ENCODE data around the gene GRM4. TPM values are rescaled to one million over a fixed set of nuclear protein-coding genes. Genes with fewer than 3 reads are reported as not detected.

The GRM4 gene
- total RNA-seq, 4 donors from 2014 or later, result 0.19 TPM; not detected in 3

- TF ChIP-seq POLR2A (IDR thresholded peaks at IDR 0.05) (no peak), CTCF (IDR thresholded peaks at IDR 0.05) (no peak)
- no peak overlapping the region for H3K4me3 ChIP-seq (ENCODE audit: low read depth, poor library complexity, severe bottlenecking)
- intact Hi-C loops (cut with DNase I; ENCODE audit: low total_unique reads), result no loop called here
- DNase-seq (ENCODE audit: low spot score in 2 of 2), result peak in 1 of 2 donors; percentile 79
- 74 to 80% methylated on average over 16 of the region's 16 CpGs for WGBS, 2 donors
Measured at GRCh38 chr6:33978412-33979150, 167.3 kb downstream of the GRM4 start.

GRCh38 chr6:33977606-33978411 lies 168.1 kb downstream of the GRM4 start:
- H3K4me3 ChIP-seq (ENCODE audit: low read depth, poor library complexity, severe bottlenecking), result no peak overlapping the region
- WGBS, 2 donors, result 80 to 90% methylated on average over 15 of the region's 15 CpGs
- TF ChIP-seq POLR2A (IDR thresholded peaks at IDR 0.05), result no peak
- TF ChIP-seq CTCF (IDR thresholded peaks at IDR 0.05), result no peak
- intact Hi-C loops (cut with DNase I; ENCODE audit: low total_unique reads), result no loop called here
- DNase-seq (ENCODE audit: low spot score in 2 of 2), result peak in 1 of 2 donors; percentile 56

GRCh38 chr6:33976437-33977360 lies 169.2 kb downstream of the GRM4 start:
- no peak overlapping the region for H3K4me3 ChIP-seq (ENCODE audit: low read depth, poor library complexity, severe bottlenecking)
- TF ChIP-seq CTCF (IDR thresholded peaks at IDR 0.05), result no peak
- no peak for TF ChIP-seq POLR2A (IDR thresholded peaks at IDR 0.05)
- 81 to 82% methylated on average over 9 of the region's 9 CpGs for WGBS, 2 donors
- DNase-seq (ENCODE audit: low spot score in 2 of 2), result peak in 1 of 2 donors; percentile 65
- intact Hi-C loops (cut with DNase I; ENCODE audit: low total_unique reads), result no loop called here

GRCh38 chr6:33975661-33976436 lies 170.0 kb downstream of the GRM4 start:
- peak in 1 of 2 donors; percentile 81 for DNase-seq (ENCODE audit: low spot score in 2 of 2)
- no peak overlapping the region for H3K4me3 ChIP-seq (ENCODE audit: low read depth, poor library complexity, severe bottlenecking)
- WGBS, 2 donors, result 27 to 29% methylated on average over 39 to 43 of the region's 44 CpGs

More at GRCh38 chr6:33975661-33976436, 170.0 kb downstream of the GRM4 start:
- no peak for TF ChIP-seq POLR2A (IDR thresholded peaks at IDR 0.05)
- TF ChIP-seq CTCF (IDR thresholded peaks at IDR 0.05), result no peak
- intact Hi-C loops (cut with DNase I; ENCODE audit: low total_unique reads), result no loop called here
